Stimulated activated CD4-positive, alpha-beta T cell treated with anti-CD3 and anti-CD28 coated beads, Interleukin-2, amount 100 ng/mL, for 4 hours (primary cell): ENCODE data around the gene CXorf58.
"Not testable (repeated sequence)": the region's sequence is repeated elsewhere in the genome, so short reads cannot be mapped to it uniquely, and the experiment has no call there.

ENCODE experiments used
- DNase-seq: peaks from one replicate; pipeline ENCODE4 v3.0.0-alpha.2; 2020; ENCODE audit warnings: low read depth

CXorf58 gene

GRCh38 chrX:23954396-23954795 lies 46.6 kb downstream of the CXorf58 start:
- DNase-seq: no peak

- no peak for DNase-seq
Measured at GRCh38 chrX:23959781-23960180, 52.0 kb downstream of the CXorf58 start.

GRCh38 chrX:23964191-23964590 lies 56.4 kb downstream of the CXorf58 start:
- no peak for DNase-seq

DNA sequence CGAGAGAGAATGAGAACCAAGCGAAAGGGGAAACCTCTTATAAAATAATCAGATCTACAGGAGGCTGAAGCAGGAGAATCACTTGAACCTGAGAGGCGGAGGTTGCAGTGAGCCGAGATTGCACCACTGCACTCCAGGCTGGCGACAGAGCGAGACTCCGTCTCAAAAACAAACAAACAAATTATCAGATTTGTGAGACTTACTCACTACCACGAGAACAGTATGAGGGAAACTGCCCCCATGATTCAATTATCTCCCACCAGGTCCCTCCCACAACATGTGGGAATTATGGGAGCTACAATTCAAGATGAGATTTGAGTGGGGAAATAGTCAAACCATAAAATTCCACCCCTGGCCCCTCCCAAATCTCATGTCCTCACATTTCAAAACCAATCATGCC lies 57.8 kb downstream of the CXorf58 start:
- not testable (repeated sequence) for DNase-seq

DNA sequence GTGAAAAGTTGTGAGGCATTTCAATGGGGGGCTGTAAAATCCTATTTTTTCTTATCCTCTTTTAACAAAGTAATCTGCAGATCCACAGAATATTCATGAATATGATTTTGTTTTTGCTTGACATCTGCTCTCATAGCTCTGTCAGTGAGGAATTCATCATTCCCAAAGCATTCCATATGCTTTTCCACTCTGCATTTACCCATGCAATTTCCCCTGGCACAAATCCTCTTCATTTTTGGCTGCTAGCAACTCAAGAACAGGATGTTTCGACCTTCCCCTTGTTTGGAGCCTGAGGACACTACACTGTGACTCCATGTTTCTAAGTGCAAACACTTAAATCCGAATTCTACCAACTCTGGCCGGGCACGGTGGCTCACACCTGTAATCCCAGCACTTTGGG lies 70.7 kb downstream of the CXorf58 start:
- DNase-seq: no peak

- DNase-seq: no peak
Measured at GRCh38 chrX:23980011-23980441, 72.2 kb downstream of the CXorf58 start.

DNA sequence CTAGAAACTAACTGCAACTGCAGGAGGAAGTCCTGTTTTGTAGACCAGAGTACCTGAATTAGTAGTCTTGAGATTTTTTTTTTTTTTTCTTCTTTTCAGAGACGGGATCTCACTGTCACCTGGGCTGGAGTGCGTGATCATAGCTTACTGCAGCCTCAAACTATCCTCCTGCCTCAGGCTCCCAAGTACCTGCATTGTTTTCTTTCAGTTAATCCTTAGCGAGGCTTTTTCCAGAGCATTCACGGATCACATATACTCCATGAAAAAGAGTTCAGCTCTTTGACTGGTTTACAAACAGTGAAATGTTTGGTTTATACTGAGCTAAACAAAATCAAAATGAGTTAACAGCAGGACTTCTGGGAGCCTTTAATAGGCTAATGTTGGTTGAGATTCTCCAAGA lies 73.4 kb downstream of the CXorf58 start:
- no peak for DNase-seq

- no peak for DNase-seq
Measured at GRCh38 chrX:23981711-23982110, 73.9 kb downstream of the CXorf58 start.

GRCh38 chrX:23982891-23983290 lies 75.1 kb downstream of the CXorf58 start:
- no peak for DNase-seq
